Heart right ventricle (tissue), 16 donors: ENCODE measurements around the gene CHST11. TPM values are rescaled to one million over a fixed set of nuclear protein-coding genes. Genes with fewer than 3 reads are reported as not detected.
"Not testable (repeated sequence)": the region's sequence is repeated elsewhere in the genome, so short reads cannot be mapped to it uniquely, and the experiment has no call there.

ENCODE experiments used
- ATAC-seq, 8 donors: fragments of 200-7000 bp; cut with Tn5 transposase; one replicate each; pipeline ENCODE4 v1.9.1; 2020; ENCODE audit warnings: mild to moderate bottlenecking in 8 of 8, moderate library complexity in 8 of 8, moderate number of reproducible peaks in 1 of 8
- DNase-seq, 2 donors: peaks; one replicate each; pipeline ENCODE4 v3.0.0-alpha.2; 2020
- H3K27ac ChIP-seq, 10 donors: fragments of 200-600 bp; sonication (generic) in 2 of 10; one replicate each; pipeline versions ENCODE4 v1.5.0 to v1.8.0; 2020 to 2022; ENCODE audit warnings: mild to moderate bottlenecking in 3 of 10
- H3K27me3 ChIP-seq, 7 donors: fragments of 200-600 bp; one replicate each; pipeline ENCODE4 v1.8.0; 2021 to 2022; ENCODE audit warnings: mild to moderate bottlenecking in 2 of 7
- H3K36me3 ChIP-seq, 9 donors: fragments of 200-600 bp; sonication (generic) in 1 of 9; one replicate each; pipeline versions ENCODE4 v1.5.0 to v1.8.0; 2020 to 2022; ENCODE audit warnings: mild to moderate bottlenecking in 2 of 9
- H3K4me1 ChIP-seq, 9 donors: fragments of 200-600 bp; sonication (generic) in 1 of 9; one replicate each; pipeline versions ENCODE4 v1.5.0 to v1.8.0; 2020 to 2022; ENCODE audit warnings: mild to moderate bottlenecking in 4 of 9
- H3K4me3 ChIP-seq, 10 donors: fragments of 200-600 bp; sonication (generic) in 2 of 10; one replicate each; pipeline versions ENCODE4 v1.5.0 to v1.8.0; 2020 to 2022; ENCODE audit warnings: mild to moderate bottlenecking in 7 of 10, moderate library complexity in 2 of 10
- H3K9me3 ChIP-seq, 11 donors: fragments of 200-600 bp in 10 of 11; sonication (generic) in 2 of 11; one replicate each; pipeline versions ENCODE4 v1.5.0 to v1.8.0; 2013 to 2022; ENCODE audit warnings: mild to moderate bottlenecking in 2 of 11, control low read depth in 1 of 11, moderate library complexity in 1 of 11
- WGBS, 2 donors: extraction: QIAGEN DNeasy Blood & Tissue Kit; methylation state at CpG; one replicate each; pipeline ENCODE4 v1.1.7; 2013; ENCODE audit warnings: inconsistent platforms in 1 of 2; 5-methylcytosine and 5-hydroxymethylcytosine counted together
- intact Hi-C, 10 donors: fragments of 100-400 bp; cut with DNase I; formaldehyde crosslinking; loops; one replicate each; pipeline versions ENCODE4 v1.11.1 to v1.14.2; 2022
- polyA plus RNA-seq, 2 donors: library from polyadenylated mRNA; stranded (reverse); fragments of 200-250 nt; gene quantifications; one replicate each; pipeline ENCODE4 v1.2.3, GENCODE V29; 2013
- total RNA-seq, 10 donors: library from RNA; stranded (reverse); fragmentation: NEBNext Ultra II Directional in 3 of 10; extraction: Animal tissue kit (Norgen Biotek cat#: 25700) in 3 of 10; gene quantifications; one replicate each; pipeline versions ENCODE4 v1.2.1 to v1.2.4, GENCODE V29; 2021 to 2023
- TF ChIP-seq, protein P1 (sequence below), 9 donors: fragments of 200-600 bp; sonication (generic) in 2 of 9; IDR thresholded peaks; one replicate each; pipeline versions ENCODE4 v1.5.0 to v1.8.0; 2021 to 2022; ENCODE audit warnings: antibody characterized with exemption in 9 of 9, mild to moderate bottlenecking in 5 of 9, moderate library complexity in 1 of 9
- donor health status: Arrhythmogenic right ventricular cardiomyopathy.
- donor health status: ischemic (EF 13 %, LVEDD 7.1; RV severe dilation, severe dysfunction).
- donor health status: healthy with polysubstance abuse.
- donor health status: DM: no; HTN: yes; CAD: no.
- donor health status: DM: no; HTN: no; CAD: no.
- donor health status: ischemic (EF 25% LVEDD 6.9; RV normal size, moderate dysfunction).
- donor health status: ischemic (EF 25% LVEDD 5.7; RV mildly dilated, moderate dysfunction).
- donor health status: healthy.
- donor health status: DM: yes; HTN: yes; CAD: no.
- donor health status: Ischemic cardiomyopathy.
- donor health status: ischemic (EF 35%, LVEDD 5.7; RV mildly dilated, moderate dysfunction).
- donor health status: nonischemic (EF 11% LVEDD 7.7; RV severe dilation, severe dysfunction).
- donor health status: DM: yes; HTN: yes; CAD: no.
- donor health status: PGD.
- donor health status: ischemic (EF 29% LVEDD 5.4; RV normal size, mild dysfunction).
- donor health status: nonischemic (EF 23%, LVEDD 6.1; RV moderate dilation, normal function).

The CHST11 gene
- total and polyA plus RNA-seq, 12 donors = 1.1 to 12.7 (median 4.3) TPM

DNA sequence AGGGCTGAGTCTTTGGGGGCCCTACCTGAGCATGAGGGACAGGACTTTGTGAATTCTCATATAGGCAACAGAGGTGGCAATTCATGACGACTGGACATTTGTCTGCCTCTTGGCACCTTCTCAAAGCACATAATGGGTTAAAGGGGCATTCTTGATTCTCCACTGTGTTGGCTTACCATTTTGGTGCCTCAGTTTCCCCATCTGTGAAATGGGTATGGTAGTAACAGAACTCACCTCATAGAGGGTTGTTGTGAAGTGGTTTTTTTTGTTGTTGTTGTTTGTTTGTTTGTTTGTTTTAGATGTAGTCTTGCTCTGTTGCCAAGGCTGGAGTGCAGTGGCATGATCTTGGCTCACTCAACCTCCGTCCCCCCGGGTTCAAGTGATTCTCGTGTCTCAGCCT lies 106.0 kb downstream of the CHST11 start:
- intact Hi-C loops = no loop called here
- DNase-seq = no peak
- WGBS, 2 donors = 93% methylated on average over 4 of the region's 4 CpGs
- Histone ChIP-seq H3K27ac (no peak overlapping the region), H3K36me3 (peaks cover 0 to 7% (median 0%) of the 10 kb centered on the region in 9 donors), H3K9me3 (peaks cover 0 to 7% (median 0%) of the 10 kb centered on the region in 11 donors), H3K4me3 (no peak overlapping the region), H3K4me1 (peaks cover 0 to 14% (median 0%) of the 10 kb centered on the region in 9 donors), H3K27me3 (no peaks in the 10 kb centered on the region)
- no peak for ATAC-seq
- TF ChIP-seq, protein P1, sequence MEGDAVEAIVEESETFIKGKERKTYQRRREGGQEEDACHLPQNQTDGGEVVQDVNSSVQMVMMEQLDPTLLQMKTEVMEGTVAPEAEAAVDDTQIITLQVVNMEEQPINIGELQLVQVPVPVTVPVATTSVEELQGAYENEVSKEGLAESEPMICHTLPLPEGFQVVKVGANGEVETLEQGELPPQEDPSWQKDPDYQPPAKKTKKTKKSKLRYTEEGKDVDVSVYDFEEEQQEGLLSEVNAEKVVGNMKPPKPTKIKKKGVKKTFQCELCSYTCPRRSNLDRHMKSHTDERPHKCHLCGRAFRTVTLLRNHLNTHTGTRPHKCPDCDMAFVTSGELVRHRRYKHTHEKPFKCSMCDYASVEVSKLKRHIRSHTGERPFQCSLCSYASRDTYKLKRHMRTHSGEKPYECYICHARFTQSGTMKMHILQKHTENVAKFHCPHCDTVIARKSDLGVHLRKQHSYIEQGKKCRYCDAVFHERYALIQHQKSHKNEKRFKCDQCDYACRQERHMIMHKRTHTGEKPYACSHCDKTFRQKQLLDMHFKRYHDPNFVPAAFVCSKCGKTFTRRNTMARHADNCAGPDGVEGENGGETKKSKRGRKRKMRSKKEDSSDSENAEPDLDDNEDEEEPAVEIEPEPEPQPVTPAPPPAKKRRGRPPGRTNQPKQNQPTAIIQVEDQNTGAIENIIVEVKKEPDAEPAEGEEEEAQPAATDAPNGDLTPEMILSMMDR (IDR thresholded peaks at IDR 0.05) = no peak

DNA sequence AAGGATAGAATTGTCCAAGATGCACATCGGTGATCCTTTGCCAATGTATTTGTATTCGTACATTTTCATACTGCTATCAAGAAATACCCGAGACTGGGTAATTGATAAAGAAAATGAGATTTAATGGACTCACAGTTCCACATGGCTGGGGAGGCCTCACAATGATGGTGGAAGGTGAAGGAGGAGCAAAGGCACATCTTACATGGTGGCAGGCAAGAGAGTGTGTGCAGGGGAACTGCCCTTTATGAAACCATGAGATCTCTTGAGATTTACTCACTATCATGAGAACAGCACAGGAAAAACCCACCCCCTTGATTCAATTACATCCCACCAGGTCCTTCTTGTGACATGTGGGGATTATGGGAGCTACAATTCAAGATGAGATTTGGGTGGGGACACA lies 107.9 kb downstream of the CHST11 start:
- H3K4me3 ChIP-seq, H3K9me3 ChIP-seq, DNase-seq, ATAC-seq, H3K27ac ChIP-seq, intact Hi-C loops, H3K27me3 ChIP-seq, H3K36me3 ChIP-seq: not testable (repeated sequence)
- peaks cover 0 to 33% (median 0%) of the 10 kb centered on the region in 9 donors for H3K4me1 ChIP-seq
- WGBS, 2 donors = 82 to 99% methylated on average over 3 of the region's 3 CpGs

DNA sequence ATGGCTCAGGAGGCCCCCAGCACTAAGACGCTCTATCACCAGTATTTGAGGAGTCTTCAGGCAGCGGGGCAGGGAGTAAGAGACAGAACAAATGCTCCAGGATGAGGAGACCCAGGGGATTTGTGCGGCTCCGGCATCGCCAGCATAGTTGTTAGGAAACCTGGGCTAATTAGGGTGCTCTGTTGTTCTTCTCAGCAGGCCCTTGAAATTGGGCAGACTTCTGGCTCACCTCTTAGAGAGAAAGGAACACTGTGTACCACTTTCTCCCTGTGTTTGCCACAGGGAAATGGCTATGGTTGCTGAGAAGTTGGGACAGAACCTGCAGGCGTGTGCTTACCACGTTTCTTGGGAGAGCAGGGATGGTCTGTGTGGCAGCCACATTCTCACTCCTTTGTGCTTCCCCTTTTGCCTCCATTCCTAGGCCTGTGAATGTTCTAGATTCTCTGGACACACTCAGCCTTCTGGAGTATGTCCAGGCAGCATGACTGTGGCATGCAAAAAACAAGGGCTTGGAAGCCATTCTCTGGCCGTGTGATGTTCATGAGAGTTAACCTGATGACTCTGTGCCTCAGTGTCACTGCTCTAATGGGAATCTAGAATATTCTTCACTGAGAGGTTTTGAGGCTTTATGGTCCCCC lies 109.0 kb downstream of the CHST11 start:
- Histone ChIP-seq H3K27me3 (no peaks in the 10 kb centered on the region), H3K36me3 (peaks cover 0 to 7% (median 0%) of the 10 kb centered on the region in 9 donors), H3K4me1 (peaks cover 0 to 44% (median 0%) of the 10 kb centered on the region in 9 donors), H3K27ac (peak overlapping the region in 3 of 10 donors; percentile 2 to 26 (median 22)), H3K9me3 (peaks cover 0 to 7% (median 0%) of the 10 kb centered on the region in 11 donors), H3K4me3 (no peak overlapping the region)
- intact Hi-C loops = no loop called here
- DNase-seq (no peak), ATAC-seq (peak in 6 of 8 donors; percentile 33 to 82 (median 50))
- TF ChIP-seq, protein P1 (IDR thresholded peaks at IDR 0.05) = no peak
- 78 to 79% methylated on average over 8 of the region's 8 CpGs for WGBS, 2 donors

DNA sequence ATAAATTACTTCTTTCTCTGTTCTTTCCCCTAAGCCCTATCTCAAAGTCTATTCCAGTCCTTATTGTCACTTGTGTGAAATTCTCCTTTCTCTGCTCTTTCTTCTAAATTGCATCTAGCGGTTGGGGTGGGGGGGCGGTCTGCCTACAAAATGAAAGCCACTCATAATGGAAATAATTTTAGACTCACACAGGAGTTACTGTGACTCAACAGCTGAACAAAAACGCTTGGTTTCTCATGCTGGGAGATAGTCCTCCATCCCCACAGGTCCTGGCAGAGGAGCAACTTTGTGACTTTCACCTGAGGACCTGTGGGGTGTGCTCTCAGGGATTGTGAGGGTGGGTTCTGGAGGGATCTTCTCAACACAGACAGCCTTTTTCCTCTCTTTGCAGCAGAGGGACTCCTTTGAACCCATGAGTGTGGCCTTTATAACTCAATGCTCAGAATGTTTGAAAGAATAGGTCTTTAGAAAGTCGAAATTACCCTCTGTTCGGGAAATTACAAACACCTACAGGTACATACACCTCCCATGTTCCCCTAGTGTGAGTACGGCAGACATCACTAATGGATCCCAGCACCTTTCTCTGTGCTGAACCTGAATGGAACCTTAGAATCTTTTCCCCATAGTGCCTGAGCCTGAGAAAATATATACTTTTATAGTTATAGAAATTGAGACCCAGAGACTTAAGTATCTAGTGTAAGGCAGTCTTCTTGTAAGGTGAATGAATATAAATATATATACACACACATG lies 109.7 kb downstream of the CHST11 start:
- TF ChIP-seq, protein P1 (IDR thresholded peaks at IDR 0.05) = no peak
- Histone ChIP-seq H3K27ac (peak overlapping the region in 2 of 10 donors; percentile 2 to 26), H3K9me3 (peaks cover 0 to 7% (median 0%) of the 10 kb centered on the region in 11 donors), H3K36me3 (peaks cover 0 to 7% (median 0%) of the 10 kb centered on the region in 9 donors), H3K27me3 (no peaks in the 10 kb centered on the region), H3K4me1 (peaks cover 0 to 51% (median 0%) of the 10 kb centered on the region in 9 donors), H3K4me3 (no peak overlapping the region)
- no peak for DNase-seq
- intact Hi-C loops = no loop called here
- no peak for ATAC-seq
- 95% methylated on average over 6 of the region's 6 CpGs for WGBS, 2 donors
